HFFc6 (cell line): Measurements from ENCODE around the gene ASTL. TPM values are rescaled to one million over a fixed set of nuclear protein-coding genes. Genes with fewer than 3 reads are reported as not detected.
A peak's percentile ranks its signal among the peaks of the same experiment; 100 is the strongest.

ENCODE experiments used
- DNase-seq: peaks from one replicate; pipeline ENCODE4 v3.0.0-alpha.2; 2018
- H3K27ac Mint-ChIP-seq: 2 replicates; pipeline ENCODE4 v1.8.0; 2020; ENCODE audit warnings: mild to moderate bottlenecking, mixed read lengths
- H3K27me3 Mint-ChIP-seq: 2 replicates; pipeline ENCODE4 v1.8.0; 2021; ENCODE audit warnings: mild to moderate bottlenecking, moderate library complexity, mixed read lengths; ENCODE audit not compliant: insufficient read depth
- H3K36me3 Mint-ChIP-seq: 2 replicates; pipeline ENCODE4 v1.8.0; 2021; ENCODE audit warnings: low read depth, mixed read lengths
- H3K4me1 Mint-ChIP-seq: 2 replicates; pipeline ENCODE4 v1.8.0; 2020; ENCODE audit warnings: low read depth, mixed read lengths
- H3K4me3 Mint-ChIP-seq: 2 replicates; pipeline ENCODE4 v1.8.0; 2020; ENCODE audit warnings: mild to moderate bottlenecking, moderate library complexity, mixed read lengths
- H3K9me3 Mint-ChIP-seq: 2 replicates; pipeline ENCODE4 v1.8.0; 2020; ENCODE audit warnings: mild to moderate bottlenecking, mixed read lengths
- total RNA-seq, 6 experiments: library from RNA; stranded (reverse); fragmentation: NEBNext Ultra II Directional; extraction: Animal tissue kit (Norgen Biotek cat#: 25700); gene quantifications; 2 replicates in 1 of 6; 3 replicates in 5 of 6; pipeline ENCODE4 v1.2.3, GENCODE V29; 2021
- TF ChIP-seq, protein P1 (sequence below): fragments of 200-600 bp; sonication (generic); IDR thresholded peaks from 2 replicates; pipeline ENCODE4 v1.5.0; 2021; ENCODE audit warnings: antibody characterized with exemption, mild to moderate bottlenecking

Gene ASTL
- total RNA-seq, 6 experiments from 2014 or later = 0.25 to 0.39 (median 0.31) TPM; not detected in 3

DNA sequence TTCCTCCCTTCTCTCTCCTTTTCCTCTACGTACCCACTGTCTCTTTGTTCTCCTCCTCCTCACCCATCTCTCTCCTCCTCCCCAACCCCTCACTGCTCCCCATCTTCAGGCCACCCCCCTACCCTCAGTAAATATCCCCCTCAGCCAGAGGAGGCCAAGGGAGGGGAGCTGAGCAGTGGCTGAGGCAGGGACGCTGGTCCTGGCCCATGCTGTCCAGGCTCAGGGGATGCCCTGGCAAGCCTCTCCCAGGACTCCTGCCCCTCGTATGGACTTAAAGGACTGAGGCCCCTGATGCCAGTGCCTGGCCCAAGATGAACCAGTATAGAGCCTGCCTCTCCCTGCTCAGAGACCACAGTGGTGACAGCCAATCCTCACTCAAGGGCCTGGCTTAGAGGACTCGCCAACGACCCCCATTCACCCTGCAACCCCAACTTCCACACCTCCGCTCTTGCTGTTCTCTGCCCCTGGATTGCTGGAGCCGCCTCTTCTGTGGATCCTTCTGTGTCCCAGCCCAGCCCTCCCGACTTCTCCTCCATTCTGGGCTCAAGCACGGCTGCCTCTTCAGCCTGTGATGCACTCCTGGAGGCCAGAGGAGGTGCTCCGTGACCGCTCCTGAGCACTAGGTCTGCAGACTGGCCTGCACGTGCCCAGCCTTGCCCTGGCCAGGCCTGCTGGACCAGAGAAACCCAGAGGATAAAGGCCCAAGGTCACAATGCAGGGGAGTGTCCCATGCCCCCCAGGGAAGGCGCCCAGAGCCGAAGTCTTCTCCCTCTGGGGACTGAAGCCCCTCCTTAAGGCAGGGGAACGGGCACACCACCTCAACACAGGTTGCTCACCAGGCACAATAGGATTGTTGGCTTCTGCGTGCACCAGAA is 16.4 kb upstream of the ASTL start:
- no peaks in the 10 kb centered on the region for H3K36me3 Mint-ChIP-seq
- peaks cover 18% of the 10 kb centered on the region for H3K27me3 Mint-ChIP-seq
- H3K9me3 Mint-ChIP-seq = no peaks in the 10 kb centered on the region
- no peak overlapping the region for H3K27ac Mint-ChIP-seq
- no peak for DNase-seq
- no peaks in the 10 kb centered on the region; the same call in 1 of the 2 replicates for H3K4me1 Mint-ChIP-seq
- TF ChIP-seq, protein P1, sequence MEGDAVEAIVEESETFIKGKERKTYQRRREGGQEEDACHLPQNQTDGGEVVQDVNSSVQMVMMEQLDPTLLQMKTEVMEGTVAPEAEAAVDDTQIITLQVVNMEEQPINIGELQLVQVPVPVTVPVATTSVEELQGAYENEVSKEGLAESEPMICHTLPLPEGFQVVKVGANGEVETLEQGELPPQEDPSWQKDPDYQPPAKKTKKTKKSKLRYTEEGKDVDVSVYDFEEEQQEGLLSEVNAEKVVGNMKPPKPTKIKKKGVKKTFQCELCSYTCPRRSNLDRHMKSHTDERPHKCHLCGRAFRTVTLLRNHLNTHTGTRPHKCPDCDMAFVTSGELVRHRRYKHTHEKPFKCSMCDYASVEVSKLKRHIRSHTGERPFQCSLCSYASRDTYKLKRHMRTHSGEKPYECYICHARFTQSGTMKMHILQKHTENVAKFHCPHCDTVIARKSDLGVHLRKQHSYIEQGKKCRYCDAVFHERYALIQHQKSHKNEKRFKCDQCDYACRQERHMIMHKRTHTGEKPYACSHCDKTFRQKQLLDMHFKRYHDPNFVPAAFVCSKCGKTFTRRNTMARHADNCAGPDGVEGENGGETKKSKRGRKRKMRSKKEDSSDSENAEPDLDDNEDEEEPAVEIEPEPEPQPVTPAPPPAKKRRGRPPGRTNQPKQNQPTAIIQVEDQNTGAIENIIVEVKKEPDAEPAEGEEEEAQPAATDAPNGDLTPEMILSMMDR = no peak
- H3K4me3 Mint-ChIP-seq = no peak overlapping the region

DNA sequence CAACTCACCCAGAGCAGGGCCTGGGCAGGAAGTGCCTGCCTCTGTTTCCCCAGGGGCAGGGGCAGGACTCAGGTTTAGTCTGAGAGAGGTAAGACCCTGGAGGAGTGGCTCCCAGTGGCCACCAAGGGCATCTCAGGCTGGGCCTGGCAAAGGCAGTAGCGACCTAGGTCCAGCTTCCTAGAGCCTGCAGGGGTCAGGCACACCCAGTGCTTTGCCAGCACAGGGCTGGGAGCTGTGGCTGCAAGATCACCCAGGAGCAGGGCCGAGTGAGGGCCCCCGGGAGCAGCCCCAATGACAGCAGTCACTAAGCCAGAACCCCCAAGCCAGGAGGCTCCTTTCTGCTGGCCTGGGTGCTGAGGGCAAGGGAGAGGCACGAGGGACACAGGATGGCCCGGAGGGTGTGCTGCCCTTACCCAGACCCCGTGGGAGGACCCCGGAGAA is 15.7 kb upstream of the ASTL start:
- no peak overlapping the region for H3K27ac Mint-ChIP-seq
- H3K4me1 Mint-ChIP-seq = peaks cover 5% of the 10 kb centered on the region
- no peaks in the 10 kb centered on the region for H3K9me3 Mint-ChIP-seq
- peaks cover 11% of the 10 kb centered on the region for H3K27me3 Mint-ChIP-seq
- TF ChIP-seq, protein P1 = peak; percentile 31; the same call in 1 of the 2 replicates
- H3K36me3 Mint-ChIP-seq = no peaks in the 10 kb centered on the region
- DNase-seq = no peak
- H3K4me3 Mint-ChIP-seq = no peak overlapping the region

- no peak for DNase-seq
- TF ChIP-seq, protein P1 = no peak
- Mint-ChIP-seq H3K9me3 (no peaks in the 10 kb centered on the region), H3K4me1 (peaks cover 12% of the 10 kb centered on the region), H3K4me3 (no peak overlapping the region), H3K36me3 (no peaks in the 10 kb centered on the region), H3K27ac (no peak overlapping the region), H3K27me3 (peaks cover 8% of the 10 kb centered on the region)
Measured at GRCh38 chr2:96153291-96153713, 15.0 kb upstream of the ASTL start.

GRCh38 chr2:96152304-96153161 is 14.2 kb upstream of the ASTL start:
- no peak overlapping the region for H3K27ac Mint-ChIP-seq

More at GRCh38 chr2:96152304-96153161, 14.2 kb upstream of the ASTL start:
- Mint-ChIP-seq H3K27me3 (peaks cover 3% of the 10 kb centered on the region), H3K9me3 (no peaks in the 10 kb centered on the region), H3K4me1 (peaks cover 19% of the 10 kb centered on the region), H3K4me3 (no peak overlapping the region), H3K36me3 (no peaks in the 10 kb centered on the region)
- TF ChIP-seq, protein P1 = no peak
- DNase-seq = no peak
